Skin of body (tissue), 2 donors: Measurements from ENCODE around the gene ALG9. TPM values are rescaled to one million over a fixed set of nuclear protein-coding genes. Genes with fewer than 3 reads are reported as not detected.
"Not testable (repeated sequence)": the region's sequence is repeated elsewhere in the genome, so short reads cannot be mapped to it uniquely, and the experiment has no call there.

Experiments
- DNase-seq: peaks from one replicate; lab custom pipeline; 2025; lab: John Stamatoyannopoulos, UW
- total RNA-seq: library from RNA; depleted of rRNA; stranded (reverse); fragments of >200 nt; gene quantifications from one replicate; pipeline ENCODE4 v1.2.3, GENCODE V29; 2014

Gene ALG9
- total RNA-seq, 1 donor from 2014 or later = 34.8 TPM

- not testable (repeated sequence) for DNase-seq
Measured at GRCh38 chr11:111885053-111885452, 13.7 kb upstream of the ALG9 start.

DNA sequence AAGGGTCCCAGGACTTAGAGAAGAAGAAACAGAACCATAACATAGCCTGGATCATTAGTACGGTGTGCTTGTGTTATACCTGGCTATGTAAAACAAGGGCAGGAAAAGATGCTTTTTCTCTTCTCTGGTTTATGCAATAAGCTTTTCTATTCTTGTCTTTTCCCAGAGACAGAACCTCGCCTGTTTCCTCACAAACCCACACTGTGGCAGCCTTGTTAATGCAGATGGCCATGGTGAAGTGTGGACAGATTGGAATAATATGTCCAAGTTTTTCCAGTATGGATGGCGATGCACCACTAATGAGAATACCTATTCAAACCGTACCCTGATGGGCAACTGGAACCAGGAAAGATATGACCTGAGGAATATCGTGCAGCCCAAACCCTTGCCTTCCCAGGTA is 10.8 kb upstream of the ALG9 start:
- DNase-seq = no peak

DNA sequence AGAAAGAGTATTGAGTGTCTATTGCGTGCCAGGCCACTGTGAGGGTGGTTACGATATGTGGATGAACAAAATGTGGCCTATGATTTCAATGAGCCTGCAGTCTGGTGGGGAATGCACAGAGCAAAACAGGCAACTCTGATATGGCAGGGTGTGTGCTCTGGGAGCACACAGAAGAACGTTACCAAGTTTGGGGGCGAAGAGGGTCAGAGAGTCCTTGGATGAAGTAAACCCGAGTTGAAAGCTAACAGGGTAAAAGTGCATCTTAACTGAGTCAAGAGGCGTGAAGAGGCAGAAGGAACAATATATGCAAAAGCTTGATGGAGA is 8.2 kb upstream of the ALG9 start:
- no peak for DNase-seq

DNA sequence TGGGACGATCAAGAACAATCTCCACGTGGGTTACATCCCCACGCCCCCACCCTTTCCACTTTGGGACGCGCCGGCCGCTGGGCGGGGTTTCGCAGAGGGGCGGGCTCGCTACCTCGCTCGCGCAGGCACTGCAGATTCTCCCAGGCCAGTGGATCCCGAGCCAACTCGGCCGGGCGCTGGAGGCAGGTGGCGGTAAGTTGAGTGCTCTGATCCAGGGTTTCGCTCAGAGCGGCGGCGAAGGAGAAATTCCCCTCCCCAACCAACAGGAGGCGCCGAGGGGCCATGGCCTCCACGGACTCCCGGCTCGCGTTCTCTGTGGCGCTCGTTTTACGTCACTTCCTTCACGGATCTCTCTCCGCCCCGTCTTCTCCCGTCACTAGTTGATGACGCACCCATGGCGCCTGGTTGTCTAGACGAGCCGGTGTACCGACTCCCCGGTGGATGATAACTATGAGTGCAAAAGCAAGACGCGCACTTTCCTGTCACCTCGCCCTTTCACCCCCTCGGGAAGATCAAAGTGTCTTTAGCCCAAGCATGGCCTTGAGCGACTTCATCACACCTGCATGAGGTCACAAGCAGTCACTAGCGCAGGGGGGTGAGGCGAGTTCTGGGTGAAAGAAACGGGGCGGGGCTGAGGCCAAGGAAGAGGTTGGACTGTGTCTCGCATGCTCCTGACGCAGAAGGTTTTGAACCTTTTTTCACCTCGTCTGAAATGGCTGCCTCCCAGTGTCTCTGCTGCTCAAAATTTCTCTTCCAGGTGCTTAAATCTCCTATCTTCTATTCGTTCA is 7.7 kb upstream of the ALG9 start, which contains the start of the genes CFAP68 and FDXACB1:
CFAP68 (plus strand) TSS at position 693 of the 788 bp plus-strand sequence; CDS start at position 713, 20 bp downstream.
FDXACB1 (minus strand) TSS at position 317 of the 788 bp plus-strand sequence; CDS start at position 284, 33 bp downstream.
- peak; percentile 97 for DNase-seq

- peak; percentile 41 for DNase-seq
Measured at GRCh38 chr11:111878385-111878848, 7.0 kb upstream of the ALG9 start.

GRCh38 chr11:111871693-111872161 is 346 bp upstream of the ALG9 start:
- peak; percentile 42 for DNase-seq

- no peak for DNase-seq
Measured at GRCh38 chr11:111870522-111870885, 877 bp downstream of the ALG9 start.

GRCh38 chr11:111870113-111870512 is 1.3 kb downstream of the ALG9 start:
- DNase-seq = no peak

DNA sequence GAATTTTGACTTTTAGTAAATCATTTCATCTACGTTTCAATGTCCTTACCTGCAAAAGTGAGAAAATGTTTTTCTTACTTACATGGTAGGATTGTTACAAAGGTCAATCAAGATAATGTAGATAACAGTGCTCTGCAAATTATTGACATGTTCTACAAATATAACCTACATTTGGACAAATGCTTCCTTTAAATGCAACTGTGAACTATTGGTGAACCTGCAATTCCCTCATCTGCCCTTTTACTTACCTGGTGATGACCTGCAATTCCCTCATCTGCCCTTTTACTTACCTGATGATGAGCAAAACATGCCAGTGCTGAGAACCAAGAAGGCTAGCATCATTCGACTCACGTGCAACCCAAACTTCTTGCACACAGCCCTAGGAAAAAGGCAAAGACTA is 11.1 kb downstream of the ALG9 start:
- no peak for DNase-seq

- no peak for DNase-seq
Measured at GRCh38 chr11:111855506-111855905, 15.9 kb downstream of the ALG9 start.

GRCh38 chr11:111852103-111852502 is 19.3 kb downstream of the ALG9 start:
- DNase-seq = no peak

GRCh38 chr11:111851636-111852035 is 19.7 kb downstream of the ALG9 start:
- no peak for DNase-seq

GRCh38 chr11:111851067-111851466 is 20.3 kb downstream of the ALG9 start:
- no peak for DNase-seq

GRCh38 chr11:111849631-111850030 is 21.8 kb downstream of the ALG9 start:
- DNase-seq = no peak

GRCh38 chr11:111846636-111847035 is 24.7 kb downstream of the ALG9 start:
- DNase-seq = no peak

- no peak for DNase-seq
Measured at GRCh38 chr11:111846063-111846462, 25.3 kb downstream of the ALG9 start.

- no peak for DNase-seq
Measured at GRCh38 chr11:111845276-111846028, 25.9 kb downstream of the ALG9 start.

GRCh38 chr11:111843661-111844060 is 27.7 kb downstream of the ALG9 start:
- no peak for DNase-seq

DNA sequence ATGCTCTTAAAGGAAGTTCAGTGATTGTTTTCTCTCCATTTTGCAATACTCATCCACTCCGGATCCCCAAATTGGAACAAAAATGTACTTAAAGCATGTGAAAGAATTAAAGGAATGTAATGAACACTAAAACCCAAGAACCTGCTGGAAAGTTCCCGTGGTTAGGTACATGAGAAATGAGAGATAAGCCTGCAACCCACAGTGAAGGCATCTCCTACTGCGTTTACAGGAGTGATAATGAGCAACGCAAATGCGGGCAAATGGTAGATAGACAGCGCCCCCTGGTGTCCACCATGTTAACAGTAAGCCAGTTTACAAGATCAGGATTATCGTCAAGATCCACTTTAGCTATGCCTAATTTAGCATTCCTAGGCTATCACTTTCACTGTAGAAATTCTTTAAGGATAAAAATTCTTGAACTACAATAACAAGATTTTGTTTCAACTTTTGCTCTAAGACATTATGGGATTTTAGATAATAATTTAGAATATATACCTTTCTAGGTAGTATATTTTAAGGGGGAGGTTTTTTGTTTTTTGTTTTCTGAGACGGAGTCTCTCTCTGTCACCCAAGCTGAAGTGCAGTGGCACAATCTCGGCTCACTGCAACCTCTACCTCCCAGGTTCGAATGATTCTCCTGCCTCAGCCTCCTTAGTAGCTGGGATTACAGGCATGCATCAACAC is 29.9 kb downstream of the ALG9 start:
- peak; percentile 82 for DNase-seq

DNA sequence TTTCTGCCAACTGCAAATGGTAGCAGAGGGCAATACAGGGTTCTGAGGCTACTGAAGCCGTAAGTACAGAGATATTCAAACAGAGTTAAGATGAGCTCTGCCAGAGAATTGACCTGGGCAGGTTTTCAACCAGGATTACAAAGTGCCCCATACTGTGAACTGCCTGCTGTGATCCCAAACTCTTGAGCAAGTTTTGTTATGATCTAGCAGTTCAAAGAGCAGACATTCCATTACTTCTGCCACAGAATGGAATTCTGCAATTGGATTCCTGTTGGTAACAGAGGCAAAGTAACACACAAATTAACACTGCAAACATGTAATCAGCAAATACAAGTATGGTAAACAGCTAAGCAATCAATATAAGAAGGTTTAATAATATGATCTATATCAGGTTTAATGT is 31.2 kb downstream of the ALG9 start:
- no peak for DNase-seq

- no peak for DNase-seq
Measured at GRCh38 chr11:111838054-111838453, 33.3 kb downstream of the ALG9 start.

GRCh38 chr11:111837366-111837891 is 34.0 kb downstream of the ALG9 start:
- DNase-seq = no peak
